Kidney tubule cell (primary cell): ENCODE results near the gene PPP1R26.
"Not testable (repeated sequence)": the region's sequence is repeated elsewhere in the genome, so short reads cannot be mapped to it uniquely, and the experiment has no call there.

ENCODE experiments used
- DNase-seq: peaks from one replicate; pipeline ENCODE4 v3.0.0-alpha.2; 2018; ENCODE audit warnings: low spot score

Gene PPP1R26

GRCh38 chr9:135504262-135505243 lies 25.0 kb downstream of the PPP1R26 start:
- DNase-seq, result peak; percentile 65

- no peak for DNase-seq
Observed at GRCh38 chr9:135505406-135506187, 26.0 kb downstream of the PPP1R26 start.

- no peak for DNase-seq
Observed at GRCh38 chr9:135506327-135507103, 26.9 kb downstream of the PPP1R26 start.

- DNase-seq, result no peak
Observed at GRCh38 chr9:135507104-135508035, 27.8 kb downstream of the PPP1R26 start.

- no peak for DNase-seq
Observed at GRCh38 chr9:135508211-135508820, 28.7 kb downstream of the PPP1R26 start.

- no peak for DNase-seq
Observed at GRCh38 chr9:135509458-135509857, 29.9 kb downstream of the PPP1R26 start.

- DNase-seq, result no peak
Observed at GRCh38 chr9:135512241-135512603, 32.6 kb downstream of the PPP1R26 start.

- DNase-seq, result no peak
Observed at GRCh38 chr9:135512904-135513303, 33.3 kb downstream of the PPP1R26 start.

GRCh38 chr9:135513351-135513846 lies 33.8 kb downstream of the PPP1R26 start:
- DNase-seq, result no peak

- DNase-seq, result not testable (repeated sequence)
Observed at GRCh38 chr9:135513906-135514305, 34.3 kb downstream of the PPP1R26 start.

GRCh38 chr9:135514342-135515082 lies 34.9 kb downstream of the PPP1R26 start:
- no peak for DNase-seq

GRCh38 chr9:135515083-135515951 lies 35.7 kb downstream of the PPP1R26 start:
- DNase-seq, result no peak

- peak; percentile 68 for DNase-seq
Observed at GRCh38 chr9:135516132-135516860, 36.7 kb downstream of the PPP1R26 start.

- no peak for DNase-seq
Observed at GRCh38 chr9:135517407-135517822, 37.8 kb downstream of the PPP1R26 start.

GRCh38 chr9:135519179-135519971 lies 39.8 kb downstream of the PPP1R26 start:
- DNase-seq, result no peak

- no peak for DNase-seq
Observed at GRCh38 chr9:135520916-135521607, 41.5 kb downstream of the PPP1R26 start, which contains the start of gene LCN1. LCN1 (plus strand) TSS chr9:135521440; CDS start chr9:135521498, 58 bp downstream.
